HG02623 (cell line): ENCODE measurements around the gene PTPRD.

Source experiments
- ATAC-seq: cut with Tn5 transposase; IDR thresholded peaks from one replicate; pipeline ENCODE4 v1.9.1; 2021; ENCODE audit warnings: moderate library complexity; ENCODE audit not compliant: unreplicated experiment

PTPRD gene

GRCh38 chr9:8643896-8644295 is 1968.9 kb downstream of the PTPRD start:
- no peak for ATAC-seq

GRCh38 chr9:8643464-8643863 is 1969.3 kb downstream of the PTPRD start:
- no peak for ATAC-seq

- no peak for ATAC-seq
Observed at GRCh38 chr9:8640761-8641160, 1972.0 kb downstream of the PTPRD start.

GRCh38 chr9:8637626-8638025 is 1975.2 kb downstream of the PTPRD start:
- no peak for ATAC-seq

GRCh38 chr9:8633784-8634183 is 1979.0 kb downstream of the PTPRD start:
- ATAC-seq: no peak

- ATAC-seq: no peak
Observed at GRCh38 chr9:8632493-8632892, 1980.3 kb downstream of the PTPRD start.

GRCh38 chr9:8628791-8629190 is 1984.0 kb downstream of the PTPRD start:
- ATAC-seq: no peak

- no peak for ATAC-seq
Observed at GRCh38 chr9:8627976-8628679, 1984.7 kb downstream of the PTPRD start.

GRCh38 chr9:8622871-8623270 is 1989.9 kb downstream of the PTPRD start:
- ATAC-seq: no peak

GRCh38 chr9:8622222-8622802 is 1990.5 kb downstream of the PTPRD start:
- ATAC-seq: no peak

GRCh38 chr9:8621416-8621815 is 1991.4 kb downstream of the PTPRD start:
- no peak for ATAC-seq

- ATAC-seq: no peak
Observed at GRCh38 chr9:8616414-8616813, 1996.4 kb downstream of the PTPRD start.

GRCh38 chr9:8614926-8615440 is 1997.8 kb downstream of the PTPRD start:
- ATAC-seq: no peak

GRCh38 chr9:8613346-8613825 is 1999.4 kb downstream of the PTPRD start:
- no peak for ATAC-seq

- ATAC-seq: no peak
Observed at GRCh38 chr9:8611153-8611552, 2001.6 kb downstream of the PTPRD start.

GRCh38 chr9:8610256-8610655 is 2002.5 kb downstream of the PTPRD start:
- no peak for ATAC-seq

- no peak for ATAC-seq
Observed at GRCh38 chr9:8605096-8605495, 2007.7 kb downstream of the PTPRD start.

- no peak for ATAC-seq
Observed at GRCh38 chr9:8604201-8604600, 2008.6 kb downstream of the PTPRD start.

GRCh38 chr9:8600914-8601680 is 2011.7 kb downstream of the PTPRD start:
- no peak for ATAC-seq

- ATAC-seq: no peak
Observed at GRCh38 chr9:8599937-8600336, 2012.9 kb downstream of the PTPRD start.

- no peak for ATAC-seq
Observed at GRCh38 chr9:8589476-8589875, 2023.3 kb downstream of the PTPRD start.

GRCh38 chr9:8585036-8585435 is 2027.8 kb downstream of the PTPRD start:
- no peak for ATAC-seq
